WERI-Rb-1 (cell line): Measurements from ENCODE around the gene MBOAT2.

Experiments
- DNase-seq: peaks from one replicate; pipeline ENCODE4 v3.0.0-alpha.2; 2020
- H3K27ac ChIP-seq: fragments of 250-450 bp; sonication (Bioruptor Pico); 2 replicates; pipeline ENCODE4 v1.5.1; 2020; ENCODE audit warnings: mild to moderate bottlenecking, moderate library complexity
- H3K27me3 ChIP-seq: fragments of 250-450 bp; sonication (Bioruptor Pico); 2 replicates; pipeline ENCODE4 v1.5.1; 2021; ENCODE audit warnings: mild to moderate bottlenecking, low read depth, moderate library complexity; ENCODE audit not compliant: insufficient read depth, severe bottlenecking
- H3K36me3 ChIP-seq: fragments of 250-450 bp; sonication (Bioruptor Pico); 2 replicates; pipeline ENCODE4 v1.5.1; 2020; ENCODE audit warnings: mild to moderate bottlenecking, moderate library complexity
- H3K4me3 ChIP-seq: 2 replicates; pipeline ENCODE4 v1.5.1; 2011; ENCODE audit warnings: low read depth, mild to moderate bottlenecking, control low read depth, low read length
- H3K9me3 ChIP-seq: fragments of 250-450 bp; sonication (Bioruptor Pico); 2 replicates; pipeline ENCODE4 v1.5.1; 2021; ENCODE audit warnings: mild to moderate bottlenecking, moderate library complexity; ENCODE audit not compliant: severe bottlenecking
- TF ChIP-seq, protein P1 (sequence below): IDR thresholded peaks from 2 replicates; pipeline ENCODE4 v1.5.1; 2011; ENCODE audit warnings: low read depth, mild to moderate bottlenecking, control low read depth, inconsistent platforms, low read length

Gene MBOAT2

DNA sequence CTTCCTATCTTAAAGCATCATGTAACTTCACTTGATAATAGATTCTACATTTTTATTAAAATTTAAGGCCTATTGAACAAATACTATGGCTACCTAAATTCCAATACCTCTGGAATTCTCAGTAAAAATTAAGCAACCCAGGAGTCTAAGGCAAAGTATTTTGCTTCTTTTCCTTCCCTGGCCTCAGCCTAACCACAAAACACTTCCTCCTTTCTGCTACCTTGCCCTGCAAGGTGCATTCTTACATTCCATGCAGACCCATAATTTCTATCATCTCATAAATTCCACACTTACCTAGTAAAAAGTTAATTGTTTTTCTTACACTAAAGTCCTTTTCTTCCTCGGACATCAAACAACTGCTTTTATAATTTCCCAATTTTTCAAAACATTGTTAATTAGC, 3.7 kb downstream of the MBOAT2 start:
- no peak overlapping the region for H3K27ac ChIP-seq
- H3K27me3 ChIP-seq, result no peaks in the 10 kb centered on the region
- peaks cover 5% of the 10 kb centered on the region for H3K36me3 ChIP-seq
- DNase-seq, result no peak
- TF ChIP-seq, protein P1, sequence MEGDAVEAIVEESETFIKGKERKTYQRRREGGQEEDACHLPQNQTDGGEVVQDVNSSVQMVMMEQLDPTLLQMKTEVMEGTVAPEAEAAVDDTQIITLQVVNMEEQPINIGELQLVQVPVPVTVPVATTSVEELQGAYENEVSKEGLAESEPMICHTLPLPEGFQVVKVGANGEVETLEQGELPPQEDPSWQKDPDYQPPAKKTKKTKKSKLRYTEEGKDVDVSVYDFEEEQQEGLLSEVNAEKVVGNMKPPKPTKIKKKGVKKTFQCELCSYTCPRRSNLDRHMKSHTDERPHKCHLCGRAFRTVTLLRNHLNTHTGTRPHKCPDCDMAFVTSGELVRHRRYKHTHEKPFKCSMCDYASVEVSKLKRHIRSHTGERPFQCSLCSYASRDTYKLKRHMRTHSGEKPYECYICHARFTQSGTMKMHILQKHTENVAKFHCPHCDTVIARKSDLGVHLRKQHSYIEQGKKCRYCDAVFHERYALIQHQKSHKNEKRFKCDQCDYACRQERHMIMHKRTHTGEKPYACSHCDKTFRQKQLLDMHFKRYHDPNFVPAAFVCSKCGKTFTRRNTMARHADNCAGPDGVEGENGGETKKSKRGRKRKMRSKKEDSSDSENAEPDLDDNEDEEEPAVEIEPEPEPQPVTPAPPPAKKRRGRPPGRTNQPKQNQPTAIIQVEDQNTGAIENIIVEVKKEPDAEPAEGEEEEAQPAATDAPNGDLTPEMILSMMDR, result no peak
- H3K4me3 ChIP-seq, result no peak overlapping the region
- H3K9me3 ChIP-seq, result peaks cover 1% of the 10 kb centered on the region

DNA sequence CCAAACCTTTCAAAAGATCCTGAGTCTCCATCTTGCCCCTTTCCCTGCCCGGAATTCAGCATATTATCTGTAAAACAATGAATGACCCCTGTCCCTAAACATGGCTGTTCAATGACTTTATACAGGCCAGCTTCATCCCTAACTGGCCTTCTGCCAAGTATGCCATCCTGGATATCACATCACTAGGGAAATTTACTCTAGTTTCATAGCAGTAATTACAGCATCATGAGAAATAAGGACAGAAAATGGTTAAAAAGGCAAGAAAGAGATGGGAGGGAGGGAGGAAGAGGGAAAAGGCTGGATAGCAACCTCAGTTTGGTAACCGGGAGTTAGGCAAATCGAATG, 4.4 kb downstream of the MBOAT2 start:
- no peak for DNase-seq
- TF ChIP-seq, protein P1, result no peak

DNA sequence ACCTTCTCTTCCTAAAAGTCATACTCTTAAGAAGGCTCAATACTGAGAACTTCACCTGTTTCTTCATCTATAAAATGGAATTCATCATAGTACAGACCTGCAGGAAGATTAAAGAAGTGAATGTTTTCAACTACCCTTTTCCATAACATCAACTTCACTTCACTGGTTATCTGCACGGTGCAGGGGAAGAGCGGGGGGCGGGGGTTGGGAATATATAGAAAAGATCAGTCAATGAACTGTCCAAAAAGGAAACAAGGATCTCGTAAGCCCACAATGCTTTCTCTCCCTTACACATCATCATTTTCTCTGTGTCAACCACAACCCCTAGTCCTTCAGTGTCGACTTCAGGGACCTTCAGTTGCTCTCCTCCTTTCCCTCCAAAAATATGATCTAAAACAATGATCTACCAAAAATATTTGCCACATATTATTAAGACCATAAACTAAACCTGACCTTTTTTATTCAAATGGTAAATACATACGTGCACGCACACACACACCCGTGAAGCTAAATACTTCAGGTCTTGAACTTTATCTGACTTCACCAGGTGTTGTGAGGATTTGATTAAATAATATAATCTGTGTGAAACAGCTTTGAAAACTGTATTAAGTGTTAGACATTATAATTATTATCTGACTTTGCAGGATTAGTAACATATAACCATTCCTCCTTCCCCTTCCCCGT, 4.9 kb downstream of the MBOAT2 start:
- H3K36me3 ChIP-seq, result no peaks in the 10 kb centered on the region
- DNase-seq, result no peak
- H3K27me3 ChIP-seq, result no peaks in the 10 kb centered on the region
- TF ChIP-seq, protein P1, result no peak
- H3K4me3 ChIP-seq, result no peak overlapping the region
- no peaks in the 10 kb centered on the region for H3K9me3 ChIP-seq
- H3K27ac ChIP-seq, result no peak overlapping the region

More for the DNA sequence above, 4.4 kb downstream of the MBOAT2 start:
- no peaks in the 10 kb centered on the region for H3K9me3 ChIP-seq
- H3K36me3 ChIP-seq, result peaks cover 1% of the 10 kb centered on the region; the same call in 1 of the 2 replicates
- H3K4me3 ChIP-seq, result no peak overlapping the region
- H3K27me3 ChIP-seq, result no peaks in the 10 kb centered on the region
- H3K27ac ChIP-seq, result no peak overlapping the region

DNA sequence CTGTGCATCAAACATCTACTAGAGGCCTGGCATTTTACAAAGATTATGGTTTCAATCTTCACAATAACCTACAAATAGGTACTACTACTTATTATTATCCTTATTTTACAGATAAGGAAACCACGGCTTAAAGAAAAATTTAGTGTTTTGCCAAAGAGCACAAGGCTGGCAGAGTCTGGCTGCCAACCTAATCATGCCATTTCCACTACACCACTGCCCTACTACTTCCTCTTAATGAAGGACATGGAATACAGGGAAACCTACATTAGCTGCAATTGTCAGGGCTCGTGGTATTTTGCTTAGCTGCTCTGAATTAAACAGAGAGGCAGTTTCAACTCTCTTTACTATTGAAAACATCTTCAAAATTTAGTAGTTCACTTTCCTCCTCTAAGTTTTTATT, 5.9 kb downstream of the MBOAT2 start:
- DNase-seq, result no peak
- no peaks in the 10 kb centered on the region for H3K9me3 ChIP-seq
- H3K4me3 ChIP-seq, result no peak overlapping the region
- no peaks in the 10 kb centered on the region for H3K36me3 ChIP-seq
- H3K27ac ChIP-seq, result no peak overlapping the region
- no peaks in the 10 kb centered on the region for H3K27me3 ChIP-seq
- TF ChIP-seq, protein P1, result no peak

DNA sequence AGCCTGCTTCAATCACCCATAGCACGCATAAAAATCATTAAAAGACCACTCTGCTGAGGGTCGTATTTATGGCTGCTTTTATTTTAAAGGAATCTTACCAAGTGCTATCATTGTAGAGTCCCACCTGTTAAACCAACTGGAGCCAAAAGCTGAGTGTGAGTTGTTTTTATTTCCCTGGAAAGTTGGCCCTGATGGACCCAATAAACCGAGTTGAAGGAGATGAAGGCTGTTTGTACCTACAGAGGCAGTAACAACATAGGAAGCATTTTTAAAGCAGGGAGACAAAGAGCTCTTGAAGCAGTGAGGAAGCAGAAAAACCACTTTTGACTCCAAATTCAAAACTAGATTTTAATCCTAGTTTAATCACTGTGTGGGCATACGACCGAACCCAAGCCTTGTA, 6.4 kb downstream of the MBOAT2 start:
- TF ChIP-seq, protein P1, result no peak
- H3K4me3 ChIP-seq, result no peak overlapping the region
- no peak overlapping the region for H3K27ac ChIP-seq
- H3K36me3 ChIP-seq, result no peaks in the 10 kb centered on the region
- no peak for DNase-seq
- no peaks in the 10 kb centered on the region for H3K9me3 ChIP-seq
- H3K27me3 ChIP-seq, result no peaks in the 10 kb centered on the region

DNA sequence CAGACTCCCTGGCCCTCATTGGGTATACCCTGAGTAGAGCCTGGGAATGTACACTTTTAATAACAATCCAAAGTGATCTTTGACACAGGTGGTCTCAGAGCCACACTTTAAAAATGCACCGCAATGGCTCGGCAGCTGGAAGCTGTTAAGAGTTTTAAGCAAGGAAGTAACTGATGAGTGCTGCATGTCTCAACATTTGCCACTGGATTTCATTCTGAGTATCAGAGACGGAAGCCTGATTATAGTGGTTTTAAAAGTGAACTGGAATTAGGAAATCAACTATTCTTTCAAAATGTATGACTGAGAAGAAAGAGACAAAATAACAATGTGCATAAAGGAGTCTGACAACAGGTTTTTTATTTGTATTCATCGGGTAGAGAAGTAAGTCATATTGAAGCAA, 7.5 kb downstream of the MBOAT2 start:
- TF ChIP-seq, protein P1, result no peak
- DNase-seq, result no peak
- Histone ChIP-seq H3K36me3 (no peaks in the 10 kb centered on the region), H3K4me3 (no peak overlapping the region), H3K27ac (no peak overlapping the region), H3K9me3 (no peaks in the 10 kb centered on the region), H3K27me3 (no peaks in the 10 kb centered on the region)
